Measurements from ENCODE around the gene MPIG6B. TPM values are rescaled to one million over a fixed set of nuclear protein-coding genes. Genes with fewer than 3 reads are reported as not detected.

The MPIG6B gene
- total RNA-seq, 2 experiments from 2014 or later = not detected

DNA sequence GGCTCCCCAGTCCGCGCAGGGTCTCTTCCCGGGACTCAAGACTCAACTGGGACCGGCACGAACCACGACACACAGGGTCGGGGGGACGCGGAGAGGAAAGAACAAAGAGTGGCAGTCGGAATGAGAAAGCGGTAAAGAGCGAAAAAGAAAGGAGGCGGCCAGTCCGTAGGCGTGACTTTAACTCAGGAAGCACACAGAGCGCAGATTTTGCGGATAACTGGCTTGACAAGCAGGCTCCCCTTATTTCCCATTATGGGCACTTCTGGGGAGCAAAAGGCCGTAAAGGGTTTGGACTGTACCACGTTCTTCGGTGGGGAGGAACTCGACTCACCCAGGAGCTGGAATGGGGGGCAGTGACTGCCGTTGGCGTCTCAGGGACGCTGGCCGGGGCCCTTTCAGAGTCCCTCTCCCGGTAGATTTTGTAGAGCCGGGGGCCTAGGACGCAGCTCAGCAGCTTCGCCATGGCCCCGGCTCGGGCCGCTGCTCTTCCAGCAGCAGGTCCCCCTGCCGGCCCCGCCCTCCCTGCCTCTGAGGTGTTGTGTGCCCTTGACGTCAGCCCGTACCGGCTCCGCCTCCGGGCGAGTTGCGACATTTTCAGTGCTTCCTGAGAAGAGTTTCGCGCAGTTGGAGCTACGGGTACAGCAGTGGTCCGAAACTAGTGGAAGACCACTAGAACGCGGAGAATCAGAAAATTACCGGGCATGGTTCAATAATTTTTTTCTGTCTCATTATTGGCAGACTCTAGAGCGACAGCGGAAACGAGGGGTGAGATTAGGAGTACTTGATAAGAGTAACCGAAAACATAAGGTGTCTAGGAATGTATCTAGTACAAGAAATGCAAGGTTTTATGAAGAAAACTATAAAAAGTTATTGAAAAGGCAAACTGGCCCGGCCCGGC lies 20.1 kb upstream of the MPIG6B start, which contains the start of gene ABHD16A:
Gene ABHD16A (minus strand): TSS at position 506 of the 898 bp plus-strand sequence. CDS start 43 bp downstream, at position 463.
- H3K9me3 ChIP-seq (ENCODE audit: low read length) = no peaks in the 10 kb centered on the region
- H3K36me3 ChIP-seq (ENCODE audit: insufficient read depth, low read length) = peaks cover 16% of the 10 kb centered on the region
- POLR2A ChIA-PET = interaction anchor here (0.6 to 1.9 kb wide), 10 partner anchors 21 to 752 kb away, joined by 3 to 7 read pairs (median 4); partner anchors contain the start of genes CLIC1, HSPA1B and MSH5
- no peak for TF ChIP-seq EZH2phosphoT487 (IDR thresholded peaks at IDR 0.05; ENCODE audit: borderline replicate concordance, low read depth, low read length)
- TF ChIP-seq, protein P1, sequence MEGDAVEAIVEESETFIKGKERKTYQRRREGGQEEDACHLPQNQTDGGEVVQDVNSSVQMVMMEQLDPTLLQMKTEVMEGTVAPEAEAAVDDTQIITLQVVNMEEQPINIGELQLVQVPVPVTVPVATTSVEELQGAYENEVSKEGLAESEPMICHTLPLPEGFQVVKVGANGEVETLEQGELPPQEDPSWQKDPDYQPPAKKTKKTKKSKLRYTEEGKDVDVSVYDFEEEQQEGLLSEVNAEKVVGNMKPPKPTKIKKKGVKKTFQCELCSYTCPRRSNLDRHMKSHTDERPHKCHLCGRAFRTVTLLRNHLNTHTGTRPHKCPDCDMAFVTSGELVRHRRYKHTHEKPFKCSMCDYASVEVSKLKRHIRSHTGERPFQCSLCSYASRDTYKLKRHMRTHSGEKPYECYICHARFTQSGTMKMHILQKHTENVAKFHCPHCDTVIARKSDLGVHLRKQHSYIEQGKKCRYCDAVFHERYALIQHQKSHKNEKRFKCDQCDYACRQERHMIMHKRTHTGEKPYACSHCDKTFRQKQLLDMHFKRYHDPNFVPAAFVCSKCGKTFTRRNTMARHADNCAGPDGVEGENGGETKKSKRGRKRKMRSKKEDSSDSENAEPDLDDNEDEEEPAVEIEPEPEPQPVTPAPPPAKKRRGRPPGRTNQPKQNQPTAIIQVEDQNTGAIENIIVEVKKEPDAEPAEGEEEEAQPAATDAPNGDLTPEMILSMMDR (conservative IDR thresholded peaks at IDR 0.05; ENCODE audit: low read length) = no peak
- H3K27ac ChIP-seq (ENCODE audit: low read depth, low read length, poor library complexity, severe bottlenecking) = peak within 1 kb of the TSS; percentile 74
- peaks cover 14% of the 10 kb centered on the region; the same call in 1 of the 2 replicates for H3K79me2 ChIP-seq (ENCODE audit: insufficient read depth, low read depth, low read length)
- H3K4me1 ChIP-seq (ENCODE audit: insufficient read depth, low read length, poor library complexity, severe bottlenecking) = peaks cover 20% of the 10 kb centered on the region
- peak; percentile 99 for DNase-seq (ENCODE audit: low spot score)
- peak within 1 kb of the TSS; percentile 88 for H2AFZ ChIP-seq (ENCODE audit: low read length)
- intact Hi-C loops (cut with micrococcal nuclease; ENCODE audit: unreplicated experiment) = loop anchor here (1.0 to 10.0 kb wide), 4 partner anchors 24 to 252 kb away; partner anchors contain the start of genes NELFE and SKIC2
- CTCF ChIA-PET (ENCODE audit: unreplicated experiment) = interaction anchor here (0.9 kb wide), 1 partner anchor 37 kb away, joined by 3 read pairs; the partner anchor contains the start of gene MSH5
- H3K9me2 ChIP-seq (ENCODE audit: insufficient read depth, low read length) = no peaks in the 10 kb centered on the region
- no TSS peak for BruUV-seq (replicated peaks)
- peak within 1 kb of the TSS; percentile 98 for H3K4me2 ChIP-seq (ENCODE audit: low read length)
- H3K4me3 ChIP-seq (ENCODE audit: low read depth, low read length, poor library complexity, severe bottlenecking) = peak within 1 kb of the TSS; percentile 78
- H4K20me1 ChIP-seq (ENCODE audit: insufficient read depth, low read length) = no peaks in the 10 kb centered on the region

DNA sequence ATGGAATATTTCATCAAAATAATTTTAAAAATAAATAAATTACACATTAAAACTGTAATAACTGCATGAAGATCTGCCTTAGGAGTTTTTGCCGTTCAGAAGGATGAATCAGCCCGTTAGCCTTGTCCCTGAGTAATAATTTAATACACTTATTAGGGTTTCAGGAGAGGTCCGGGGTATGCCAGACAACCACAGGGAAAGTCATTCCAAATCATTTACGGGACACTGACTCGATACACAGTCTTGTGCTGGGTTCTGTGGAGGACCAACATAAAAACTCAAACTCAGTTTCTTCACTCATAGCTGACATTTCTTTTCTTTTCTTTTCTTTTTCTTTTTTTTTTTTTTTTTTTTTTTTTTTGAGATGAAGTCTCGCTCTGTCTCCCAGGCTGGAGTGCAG lies 17.2 kb upstream of the MPIG6B start:
- no peak for DNase-seq (ENCODE audit: low spot score)
- ChIA-PET POLR2A (interaction anchor here (0.7 kb wide), 1 partner anchor 52 kb away, joined by 7 read pairs; no protein-coding TSS in a partner anchor), CTCF (ENCODE audit: unreplicated experiment) (no interaction called here)
- Histone ChIP-seq H3K4me3 (ENCODE audit: low read depth, low read length, poor library complexity, severe bottlenecking) (no peak overlapping the region), H4K20me1 (ENCODE audit: insufficient read depth, low read length) (no peaks in the 10 kb centered on the region), H3K36me3 (ENCODE audit: insufficient read depth, low read length) (no peaks in the 10 kb centered on the region), H3K9me2 (ENCODE audit: insufficient read depth, low read length) (no peaks in the 10 kb centered on the region), H3K27ac (ENCODE audit: low read depth, low read length, poor library complexity, severe bottlenecking) (no peak overlapping the region), H3K4me1 (ENCODE audit: insufficient read depth, low read length, poor library complexity, severe bottlenecking) (peaks cover 23% of the 10 kb centered on the region), H2AFZ (ENCODE audit: low read length) (no peak overlapping the region), H3K4me2 (ENCODE audit: low read length) (no peak overlapping the region), H3K9me3 (ENCODE audit: low read length) (no peaks in the 10 kb centered on the region), H3K79me2 (ENCODE audit: insufficient read depth, low read depth, low read length) (peaks cover 14% of the 10 kb centered on the region; the same call in 1 of the 2 replicates)
- TF ChIP-seq, protein P1 (conservative IDR thresholded peaks at IDR 0.05; ENCODE audit: low read length) = no peak
- TF ChIP-seq EZH2phosphoT487 (IDR thresholded peaks at IDR 0.05; ENCODE audit: borderline replicate concordance, low read depth, low read length) = no peak
- intact Hi-C loops (cut with micrococcal nuclease; ENCODE audit: unreplicated experiment) = loop anchor here (10.0 kb wide), 1 partner anchor 249 kb away; the partner anchor contains the start of genes NELFE and SKIC2
- no TSS peak for BruUV-seq (replicated peaks)
